Measurements from ENCODE around the gene ADAM19.

GRCh38 chr5:157492886-157493285, 82.7 kb downstream of the ADAM19 start:
- TF ChIP-seq POLR2A (IDR thresholded peaks at IDR 0.05) (no peak), CTCF (IDR thresholded peaks at IDR 0.05) (no peak)
